Measurements from ENCODE around the gene PTN. TPM values are rescaled to one million over a fixed set of nuclear protein-coding genes. Genes with fewer than 3 reads are reported as not detected.

PTN gene, protein sequence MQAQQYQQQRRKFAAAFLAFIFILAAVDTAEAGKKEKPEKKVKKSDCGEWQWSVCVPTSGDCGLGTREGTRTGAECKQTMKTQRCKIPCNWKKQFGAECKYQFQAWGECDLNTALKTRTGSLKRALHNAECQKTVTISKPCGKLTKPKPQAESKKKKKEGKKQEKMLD
- 4.5 and 7.0 TPM in 2 replicates for total RNA-seq (2021)
- Bru-seq, nascent RNA = percentile 31 among the genes with signal in this experiment
- BruChase-seq, experiment 1, labeled RNA remaining after a 2-hour chase = percentile 15 among the genes with signal in this experiment
- BruChase-seq, experiment 2, labeled RNA remaining after a 6-hour chase = percentile 20 among the genes with signal in this experiment
- long read RNA-seq, transcript PTN-201 (5 exons, 1,614 nt) = major isoform, 18 of 24 reads
- long read RNA-seq, partial matches to known transcripts = 1 of 24 reads
- long read RNA-seq, other reads (novel, unspliced or antisense) = 5 of 24 reads

DNA sequence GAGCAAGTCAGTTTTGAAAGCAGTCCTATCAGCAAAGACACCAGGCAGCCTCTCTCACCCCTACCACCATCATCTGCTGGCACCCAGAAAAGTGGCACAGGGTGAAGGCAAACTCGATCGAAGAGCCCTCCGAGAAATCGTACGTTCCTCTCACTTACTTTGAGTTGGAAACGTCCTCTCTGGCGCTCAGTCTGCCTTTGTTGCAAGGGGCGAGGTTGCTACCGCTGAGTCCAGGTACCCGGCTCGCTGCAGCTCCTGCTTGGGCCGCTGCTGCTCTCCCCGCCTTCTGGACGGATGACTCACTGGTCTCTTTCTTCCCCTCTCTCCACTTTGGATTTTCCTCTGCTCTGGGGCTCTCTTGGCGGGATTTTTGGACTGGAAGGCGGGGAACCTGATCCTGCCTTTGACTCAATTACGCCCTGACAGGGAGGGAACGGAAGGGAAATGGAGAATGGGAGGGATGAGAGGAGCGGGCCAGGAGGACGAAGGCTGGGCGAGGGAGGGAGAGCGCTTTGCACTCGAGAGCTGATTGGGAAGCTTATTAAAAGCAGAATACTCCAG lies at the start of gene PTN:
TSS of gene PTN (minus strand) at position 453 of the 561 bp plus-strand sequence. CDS start 88,760 bp downstream, outside the sequence.
- H2AFZ ChIP-seq = no peak within 1 kb of the TSS
- no peaks in the 10 kb centered on the region for H3F3A ChIP-seq (ENCODE audit: insufficient read depth, low read depth)
- H3K27ac ChIP-seq = no peak within 1 kb of the TSS
- ChIA-PET CTCF (no interaction called here), POLR2A (ENCODE audit: unreplicated experiment) (no interaction called here)
- no TSS peak for BruUV-seq (replicated peaks)
- H3K9me2 ChIP-seq (ENCODE audit: insufficient read depth) = no peaks in the 10 kb centered on the region
- TF ChIP-seq, protein P1, sequence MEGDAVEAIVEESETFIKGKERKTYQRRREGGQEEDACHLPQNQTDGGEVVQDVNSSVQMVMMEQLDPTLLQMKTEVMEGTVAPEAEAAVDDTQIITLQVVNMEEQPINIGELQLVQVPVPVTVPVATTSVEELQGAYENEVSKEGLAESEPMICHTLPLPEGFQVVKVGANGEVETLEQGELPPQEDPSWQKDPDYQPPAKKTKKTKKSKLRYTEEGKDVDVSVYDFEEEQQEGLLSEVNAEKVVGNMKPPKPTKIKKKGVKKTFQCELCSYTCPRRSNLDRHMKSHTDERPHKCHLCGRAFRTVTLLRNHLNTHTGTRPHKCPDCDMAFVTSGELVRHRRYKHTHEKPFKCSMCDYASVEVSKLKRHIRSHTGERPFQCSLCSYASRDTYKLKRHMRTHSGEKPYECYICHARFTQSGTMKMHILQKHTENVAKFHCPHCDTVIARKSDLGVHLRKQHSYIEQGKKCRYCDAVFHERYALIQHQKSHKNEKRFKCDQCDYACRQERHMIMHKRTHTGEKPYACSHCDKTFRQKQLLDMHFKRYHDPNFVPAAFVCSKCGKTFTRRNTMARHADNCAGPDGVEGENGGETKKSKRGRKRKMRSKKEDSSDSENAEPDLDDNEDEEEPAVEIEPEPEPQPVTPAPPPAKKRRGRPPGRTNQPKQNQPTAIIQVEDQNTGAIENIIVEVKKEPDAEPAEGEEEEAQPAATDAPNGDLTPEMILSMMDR (conservative IDR thresholded peaks at IDR 0.05) = no peak
- TF ChIP-seq EZH2 (IDR thresholded peaks at IDR 0.05; ENCODE audit: low read depth) = no peak
- no peaks in the 10 kb centered on the region for H3K4me1 ChIP-seq (replicated peaks; ENCODE audit: insufficient read depth)
- intact Hi-C loops (cut with micrococcal nuclease; ENCODE audit: unreplicated experiment) = loop anchor here (5.0 kb wide), 1 partner anchor 249 kb away; no protein-coding TSS in a partner anchor
- peak in 1 of 2 experiments; percentile 56 for DNase-seq
- H3K79me2 ChIP-seq (ENCODE audit: low read depth) = no peaks in the 10 kb centered on the region
- H3K4me3 ChIP-seq = no peak within 1 kb of the TSS
- peak within 1 kb of the TSS; percentile 58 for H3K4me2 ChIP-seq
- peaks cover 19% of the 10 kb centered on the region; the same call in 1 of the 2 replicates for H3K27me3 ChIP-seq (ENCODE audit: insufficient read depth, low read depth)
- H3K9me3 ChIP-seq (ENCODE audit: insufficient read depth, low read depth) = no peaks in the 10 kb centered on the region
- H3K36me3 ChIP-seq (ENCODE audit: low read depth) = no peaks in the 10 kb centered on the region
- H4K20me1 ChIP-seq (ENCODE audit: insufficient read depth) = no peaks in the 10 kb centered on the region

DNA sequence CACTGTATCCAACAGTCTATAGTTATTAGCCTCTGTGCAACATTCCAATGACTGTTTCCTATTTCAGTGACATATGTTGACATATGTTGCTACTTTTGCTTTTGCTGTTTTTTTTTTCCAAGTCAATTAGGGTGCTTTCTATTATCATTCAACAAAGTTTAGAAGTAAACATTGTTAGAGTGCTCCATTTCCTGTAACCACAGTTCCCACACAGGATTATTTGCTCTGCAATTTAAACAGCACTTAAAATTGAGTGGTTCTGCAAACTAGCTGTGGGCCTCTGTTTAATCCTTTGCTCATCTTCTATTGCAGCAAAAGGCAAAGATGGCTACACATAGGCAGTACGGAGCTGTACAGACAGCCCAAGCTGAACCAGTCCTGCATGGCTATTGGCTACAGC lies 46.5 kb upstream of the PTN start:
- Histone ChIP-seq H3K4me2 (no peak overlapping the region), H3K4me3 (no peak overlapping the region), H3K9me3 (ENCODE audit: insufficient read depth, low read depth) (no peaks in the 10 kb centered on the region), H3K27me3 (ENCODE audit: insufficient read depth, low read depth) (no peaks in the 10 kb centered on the region), H3K79me2 (ENCODE audit: low read depth) (no peaks in the 10 kb centered on the region), H2AFZ (no peak overlapping the region), H3K27ac (no peak overlapping the region), H3K36me3 (ENCODE audit: low read depth) (no peaks in the 10 kb centered on the region), H3K9me2 (ENCODE audit: insufficient read depth) (no peaks in the 10 kb centered on the region; the same call in 1 of the 2 replicates), H3K4me1 (replicated peaks; ENCODE audit: insufficient read depth) (no peaks in the 10 kb centered on the region), H4K20me1 (ENCODE audit: insufficient read depth) (no peaks in the 10 kb centered on the region), H3F3A (ENCODE audit: insufficient read depth, low read depth) (no peaks in the 10 kb centered on the region)
- intact Hi-C loops (cut with micrococcal nuclease; ENCODE audit: unreplicated experiment) = no loop called here
- ChIA-PET CTCF (no interaction called here), POLR2A (ENCODE audit: unreplicated experiment) (no interaction called here)
- no peak for DNase-seq
- no peak for TF ChIP-seq EZH2 (IDR thresholded peaks at IDR 0.05; ENCODE audit: low read depth)
- TF ChIP-seq, protein P1 (conservative IDR thresholded peaks at IDR 0.05) = no peak
- no TSS peak for BruUV-seq (replicated peaks)

DNA sequence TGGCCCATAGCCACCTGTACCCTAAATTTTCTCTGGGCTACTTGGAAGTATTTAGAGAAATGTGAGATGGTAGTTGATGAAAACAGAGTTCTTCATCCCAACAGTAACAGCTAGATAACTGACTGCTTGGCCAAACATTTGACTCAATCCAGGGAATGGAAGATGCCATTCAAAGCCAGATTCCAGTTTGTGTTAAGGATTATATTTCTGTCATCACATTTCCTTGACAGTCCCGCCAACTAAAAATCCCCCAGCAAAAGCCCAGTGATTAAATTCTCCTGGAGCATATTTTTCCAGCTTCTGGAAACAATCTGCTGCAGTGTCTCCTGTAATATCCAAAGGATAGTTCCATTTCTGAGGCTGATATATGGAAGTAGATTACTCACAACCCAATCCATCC lies 45.4 kb upstream of the PTN start:
- Histone ChIP-seq H3K4me3 (no peak overlapping the region), H3F3A (ENCODE audit: insufficient read depth, low read depth) (no peaks in the 10 kb centered on the region), H3K4me1 (replicated peaks; ENCODE audit: insufficient read depth) (no peaks in the 10 kb centered on the region), H3K36me3 (ENCODE audit: low read depth) (no peaks in the 10 kb centered on the region), H3K4me2 (no peak overlapping the region), H3K9me2 (ENCODE audit: insufficient read depth) (no peaks in the 10 kb centered on the region; the same call in 1 of the 2 replicates), H3K27me3 (ENCODE audit: insufficient read depth, low read depth) (no peaks in the 10 kb centered on the region), H3K9me3 (ENCODE audit: insufficient read depth, low read depth) (no peaks in the 10 kb centered on the region), H4K20me1 (ENCODE audit: insufficient read depth) (no peaks in the 10 kb centered on the region), H2AFZ (no peak overlapping the region), H3K27ac (no peak overlapping the region), H3K79me2 (ENCODE audit: low read depth) (no peaks in the 10 kb centered on the region)
- no peak for DNase-seq
- TF ChIP-seq EZH2 (IDR thresholded peaks at IDR 0.05; ENCODE audit: low read depth) = no peak
- TF ChIP-seq, protein P1 (conservative IDR thresholded peaks at IDR 0.05) = no peak
- POLR2A ChIA-PET (ENCODE audit: unreplicated experiment) = no interaction called here
- no TSS peak for BruUV-seq (replicated peaks)
- CTCF ChIA-PET = no interaction called here
- intact Hi-C loops (cut with micrococcal nuclease; ENCODE audit: unreplicated experiment) = no loop called here
